Nephron (organoid): ENCODE measurements around the gene AOPEP.

Experiments
- H3K27ac Mint-ChIP-seq, 3 experiments: 2 replicates each; pipeline ENCODE4 v1.8.0; 2020; ENCODE audit warnings: mixed read lengths in 3 of 3, mild to moderate bottlenecking in 2 of 3, moderate library complexity in 1 of 3
- H3K27me3 Mint-ChIP-seq: 2 replicates; pipeline ENCODE4 v1.8.0; 2021; ENCODE audit warnings: low read depth, mild to moderate bottlenecking, moderate library complexity, mixed read lengths
- H3K36me3 Mint-ChIP-seq: 2 replicates; pipeline ENCODE4 v1.8.0; 2020; ENCODE audit warnings: low read depth, mixed read lengths
- H3K4me1 Mint-ChIP-seq: 2 replicates; pipeline ENCODE4 v1.8.0; 2020; ENCODE audit warnings: mixed read lengths
- H3K4me3 Mint-ChIP-seq, 3 experiments: 2 replicates each; pipeline ENCODE4 v1.8.0; 2020; ENCODE audit warnings: mild to moderate bottlenecking in 3 of 3, mixed read lengths in 3 of 3, moderate library complexity in 2 of 3
- H3K9me3 Mint-ChIP-seq: 2 replicates; pipeline ENCODE4 v1.8.0; 2020; ENCODE audit warnings: mixed read lengths
- TF ChIP-seq, protein P1 (sequence below), 3 experiments: fragments of 200-600 bp; sonication (generic); IDR thresholded peaks; one replicate each; pipeline ENCODE4 v1.5.0; 2021; ENCODE audit warnings: antibody characterized with exemption in 3 of 3; ENCODE audit not compliant: unreplicated experiment in 3 of 3

AOPEP gene

DNA sequence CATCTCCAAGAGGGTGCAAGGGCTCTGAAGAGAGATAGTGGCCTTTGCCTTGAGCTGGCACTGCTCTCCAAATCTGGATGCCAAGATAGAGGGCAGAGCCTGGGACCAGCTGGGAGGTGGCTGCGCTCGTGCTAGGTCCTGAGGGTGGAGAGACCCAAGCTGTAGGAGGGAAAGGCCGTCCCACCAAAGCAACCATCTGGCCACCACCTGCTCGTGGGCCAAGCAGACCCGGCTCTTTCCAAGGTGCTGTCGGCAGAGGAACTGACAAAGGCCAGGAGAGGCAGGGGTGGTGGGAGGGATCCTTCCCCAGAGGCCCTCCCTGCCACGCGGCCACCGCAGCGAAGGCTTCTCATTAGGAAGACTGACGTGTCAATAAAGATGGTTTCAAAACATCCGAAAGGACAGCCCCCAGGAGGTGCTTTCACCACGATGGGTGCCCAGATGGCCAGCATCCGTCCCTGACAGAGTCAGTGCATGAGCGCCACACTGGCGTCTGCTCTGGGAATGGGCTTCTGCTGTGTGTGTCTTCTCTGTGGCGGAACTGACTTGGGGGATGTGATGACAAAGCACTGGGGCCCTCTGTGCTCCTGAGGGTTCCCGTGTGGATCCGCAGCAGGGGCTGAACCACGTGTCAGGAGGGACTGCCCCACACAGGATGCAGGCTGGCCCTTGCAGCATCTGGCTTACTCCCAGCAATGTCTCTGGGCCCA lies 377.5 kb downstream of the AOPEP start:
- peaks cover 24% of the 10 kb centered on the region for H3K4me1 Mint-ChIP-seq
- no peak overlapping the region for H3K27ac Mint-ChIP-seq
- no peaks in the 10 kb centered on the region for H3K27me3 Mint-ChIP-seq
- TF ChIP-seq, protein P1, sequence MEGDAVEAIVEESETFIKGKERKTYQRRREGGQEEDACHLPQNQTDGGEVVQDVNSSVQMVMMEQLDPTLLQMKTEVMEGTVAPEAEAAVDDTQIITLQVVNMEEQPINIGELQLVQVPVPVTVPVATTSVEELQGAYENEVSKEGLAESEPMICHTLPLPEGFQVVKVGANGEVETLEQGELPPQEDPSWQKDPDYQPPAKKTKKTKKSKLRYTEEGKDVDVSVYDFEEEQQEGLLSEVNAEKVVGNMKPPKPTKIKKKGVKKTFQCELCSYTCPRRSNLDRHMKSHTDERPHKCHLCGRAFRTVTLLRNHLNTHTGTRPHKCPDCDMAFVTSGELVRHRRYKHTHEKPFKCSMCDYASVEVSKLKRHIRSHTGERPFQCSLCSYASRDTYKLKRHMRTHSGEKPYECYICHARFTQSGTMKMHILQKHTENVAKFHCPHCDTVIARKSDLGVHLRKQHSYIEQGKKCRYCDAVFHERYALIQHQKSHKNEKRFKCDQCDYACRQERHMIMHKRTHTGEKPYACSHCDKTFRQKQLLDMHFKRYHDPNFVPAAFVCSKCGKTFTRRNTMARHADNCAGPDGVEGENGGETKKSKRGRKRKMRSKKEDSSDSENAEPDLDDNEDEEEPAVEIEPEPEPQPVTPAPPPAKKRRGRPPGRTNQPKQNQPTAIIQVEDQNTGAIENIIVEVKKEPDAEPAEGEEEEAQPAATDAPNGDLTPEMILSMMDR (IDR thresholded peaks at IDR 0.05; ENCODE audit: unreplicated experiment in 3 of 3), result no peak
- H3K4me3 Mint-ChIP-seq, result no peak overlapping the region
- peaks cover 44% of the 10 kb centered on the region for H3K36me3 Mint-ChIP-seq
- H3K9me3 Mint-ChIP-seq, result no peaks in the 10 kb centered on the region

DNA sequence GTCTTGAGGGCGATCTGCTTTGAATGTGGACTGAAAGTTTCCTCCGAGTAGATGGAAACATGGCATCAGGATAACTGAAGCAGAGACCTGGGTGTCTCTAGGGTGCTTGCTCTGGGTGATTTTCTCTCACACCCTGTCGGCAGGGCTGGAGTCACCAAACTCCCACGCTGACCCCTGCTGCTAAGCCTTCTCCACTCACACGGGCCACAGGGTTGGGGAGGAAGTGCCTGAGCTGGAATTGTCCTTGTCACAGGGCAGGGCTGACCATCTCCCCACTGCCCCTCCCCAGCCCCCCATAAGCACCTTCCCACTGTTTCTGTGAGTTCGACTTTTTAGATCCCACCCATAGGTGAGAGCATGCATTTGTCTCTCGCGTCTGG lies 378.1 kb downstream of the AOPEP start:
- peaks cover 23% of the 10 kb centered on the region for H3K4me1 Mint-ChIP-seq
- no peaks in the 10 kb centered on the region for H3K27me3 Mint-ChIP-seq
- H3K36me3 Mint-ChIP-seq, result peaks cover 46% of the 10 kb centered on the region
- no peaks in the 10 kb centered on the region for H3K9me3 Mint-ChIP-seq
- peak overlapping the region in 1 of 3 experiments; percentile 21 for H3K27ac Mint-ChIP-seq
- TF ChIP-seq, protein P1 (IDR thresholded peaks at IDR 0.05; ENCODE audit: unreplicated experiment in 3 of 3), result no peak
- no peak overlapping the region for H3K4me3 Mint-ChIP-seq

DNA sequence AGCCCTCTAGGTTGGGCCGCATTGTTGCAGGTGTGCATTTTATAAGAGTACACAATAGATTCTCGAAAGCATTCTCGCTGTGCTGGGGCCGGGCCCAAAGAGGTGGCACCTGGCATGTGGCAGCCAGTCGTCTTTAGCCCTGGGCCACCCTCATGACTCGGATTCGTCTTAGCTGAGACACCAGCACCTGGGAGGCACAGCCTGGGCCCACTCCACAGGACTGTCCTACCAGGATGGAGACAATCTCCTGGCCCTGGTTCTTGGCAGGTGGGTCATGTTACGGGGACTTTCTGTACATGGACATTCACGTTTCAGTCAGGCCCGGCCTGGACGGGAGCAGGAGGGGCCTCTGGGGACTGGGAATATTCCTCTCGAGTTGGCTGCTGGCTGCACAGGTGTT lies 378.5 kb downstream of the AOPEP start:
- Mint-ChIP-seq H3K4me1 (peaks cover 23% of the 10 kb centered on the region), H3K27ac (peak overlapping the region in 1 of 3 experiments; percentile 21), H3K9me3 (no peaks in the 10 kb centered on the region), H3K27me3 (no peaks in the 10 kb centered on the region), H3K4me3 (no peak overlapping the region), H3K36me3 (peaks cover 45% of the 10 kb centered on the region)
- TF ChIP-seq, protein P1 (IDR thresholded peaks at IDR 0.05; ENCODE audit: unreplicated experiment in 3 of 3), result no peak

DNA sequence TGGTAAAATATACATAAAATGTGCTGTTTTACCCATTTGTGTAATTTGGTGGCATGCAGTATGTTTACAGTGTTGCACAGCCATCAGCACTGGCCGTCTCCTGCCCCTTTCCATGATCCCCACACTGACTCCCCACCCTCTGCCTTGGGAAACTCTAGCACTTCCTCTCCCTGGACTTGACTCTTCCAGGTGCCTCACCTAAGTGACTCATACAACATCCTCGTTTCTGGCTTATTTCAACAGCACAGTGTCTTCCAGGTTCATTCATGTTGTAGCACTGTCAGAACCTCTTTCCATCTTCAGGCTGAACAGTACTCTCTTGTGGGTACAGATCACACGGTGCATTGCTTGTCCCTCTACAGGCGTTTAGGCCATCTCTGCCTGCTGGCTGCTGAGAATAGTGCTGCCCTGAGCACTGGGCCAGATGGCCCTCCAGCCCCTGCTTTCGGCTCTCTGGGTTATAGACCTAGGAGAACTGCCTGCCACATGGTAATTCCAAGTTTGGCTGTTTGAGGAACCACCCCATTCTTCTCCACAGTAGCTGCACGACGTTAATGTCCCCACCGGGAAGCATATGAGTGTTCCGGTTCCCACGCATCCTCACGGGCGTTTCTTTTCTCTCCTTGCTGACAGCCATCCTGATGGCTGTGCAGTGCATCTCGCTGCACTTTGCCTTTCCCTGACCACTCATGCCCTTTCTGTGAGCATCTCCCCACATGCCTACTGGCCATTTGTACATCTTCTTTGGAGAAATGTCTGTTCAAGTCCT lies 379.2 kb downstream of the AOPEP start:
- Mint-ChIP-seq H3K27ac (peak overlapping the region in 1 of 3 experiments; percentile 20), H3K4me1 (peaks cover 23% of the 10 kb centered on the region), H3K27me3 (no peaks in the 10 kb centered on the region), H3K36me3 (peaks cover 45% of the 10 kb centered on the region), H3K4me3 (no peak overlapping the region), H3K9me3 (no peaks in the 10 kb centered on the region)
- TF ChIP-seq, protein P1 (IDR thresholded peaks at IDR 0.05; ENCODE audit: unreplicated experiment in 3 of 3), result no peak

DNA sequence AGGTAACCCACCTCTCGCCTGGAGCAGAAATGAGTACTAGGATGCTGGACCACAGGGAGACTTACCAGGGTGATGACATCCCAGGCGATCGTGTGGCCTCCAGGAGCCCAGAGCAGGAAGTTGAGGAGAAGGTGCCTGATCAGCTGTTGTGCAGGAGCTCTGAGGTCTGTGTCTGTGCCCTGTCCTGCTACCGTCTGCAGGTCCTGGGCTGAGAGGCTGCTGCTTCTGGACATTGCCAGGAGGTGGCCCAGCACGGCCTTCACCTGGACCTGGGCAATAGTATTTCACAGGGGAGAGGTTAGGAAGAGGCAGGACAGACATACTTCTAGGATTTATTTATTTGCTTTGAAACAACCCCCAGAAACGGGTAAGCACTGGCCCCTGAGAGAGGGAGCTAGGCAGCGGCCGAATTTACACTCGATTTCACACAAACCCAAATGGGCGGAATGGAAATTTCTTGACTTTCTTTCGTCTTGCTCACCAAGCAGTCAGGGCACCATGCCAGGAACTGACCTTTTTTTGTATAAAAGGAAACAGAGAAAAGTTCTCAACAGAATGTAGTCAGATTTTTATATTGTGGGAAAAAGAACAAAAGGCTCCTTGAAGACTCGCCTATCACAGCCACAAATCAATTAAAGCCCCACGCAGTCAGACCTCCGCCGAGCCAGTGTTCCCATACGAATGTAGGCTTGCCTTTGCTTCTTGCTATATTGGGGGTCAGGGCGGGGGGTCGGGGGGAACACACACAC lies 380.7 kb downstream of the AOPEP start:
- no peaks in the 10 kb centered on the region for H3K9me3 Mint-ChIP-seq
- TF ChIP-seq, protein P1 (IDR thresholded peaks at IDR 0.05; ENCODE audit: unreplicated experiment in 3 of 3), result no peak
- no peaks in the 10 kb centered on the region for H3K27me3 Mint-ChIP-seq
- peaks cover 16% of the 10 kb centered on the region for H3K4me1 Mint-ChIP-seq
- H3K36me3 Mint-ChIP-seq, result peaks cover 50% of the 10 kb centered on the region
- peak overlapping the region in 2 of 3 experiments; percentile 44 to 73 for H3K27ac Mint-ChIP-seq
- no peak overlapping the region for H3K4me3 Mint-ChIP-seq
